ENCODE results near the gene DCDC2C.

DNA sequence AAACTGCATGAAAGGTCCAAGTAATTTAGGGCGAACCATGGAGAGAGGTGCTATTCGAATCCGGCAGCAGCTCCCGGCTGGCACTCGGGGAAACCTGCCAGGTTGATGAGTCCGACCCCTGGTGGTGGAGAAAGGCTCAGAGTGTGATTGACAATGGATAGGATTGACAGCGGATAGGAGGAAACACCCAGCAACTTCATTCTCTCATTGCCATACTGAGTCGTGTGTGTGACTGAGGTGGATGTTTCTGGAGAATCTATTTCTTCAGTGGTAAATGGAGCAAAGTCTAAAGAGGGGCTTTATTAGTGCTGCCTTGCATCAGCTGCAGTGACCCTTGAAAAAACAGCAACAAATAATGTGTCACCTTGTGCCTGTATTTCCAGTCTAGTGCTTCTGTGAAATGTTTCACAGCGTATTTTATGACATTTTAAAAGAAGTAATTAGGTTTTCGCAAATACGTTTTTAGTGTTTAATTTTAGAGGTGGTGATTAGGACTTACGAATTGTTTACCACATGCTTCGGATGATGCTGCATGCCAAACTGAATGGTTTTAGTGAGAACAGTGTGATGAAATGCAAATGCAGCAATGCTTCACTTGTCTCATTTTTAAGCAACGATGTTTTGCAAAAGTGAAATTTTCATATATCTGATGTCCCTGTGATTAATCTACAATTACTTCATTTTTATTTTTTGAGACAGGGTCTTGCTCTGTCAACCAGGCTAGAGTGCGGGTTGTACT is 102.0 kb downstream of the DCDC2C start:
- TF ChIP-seq, protein P1, sequence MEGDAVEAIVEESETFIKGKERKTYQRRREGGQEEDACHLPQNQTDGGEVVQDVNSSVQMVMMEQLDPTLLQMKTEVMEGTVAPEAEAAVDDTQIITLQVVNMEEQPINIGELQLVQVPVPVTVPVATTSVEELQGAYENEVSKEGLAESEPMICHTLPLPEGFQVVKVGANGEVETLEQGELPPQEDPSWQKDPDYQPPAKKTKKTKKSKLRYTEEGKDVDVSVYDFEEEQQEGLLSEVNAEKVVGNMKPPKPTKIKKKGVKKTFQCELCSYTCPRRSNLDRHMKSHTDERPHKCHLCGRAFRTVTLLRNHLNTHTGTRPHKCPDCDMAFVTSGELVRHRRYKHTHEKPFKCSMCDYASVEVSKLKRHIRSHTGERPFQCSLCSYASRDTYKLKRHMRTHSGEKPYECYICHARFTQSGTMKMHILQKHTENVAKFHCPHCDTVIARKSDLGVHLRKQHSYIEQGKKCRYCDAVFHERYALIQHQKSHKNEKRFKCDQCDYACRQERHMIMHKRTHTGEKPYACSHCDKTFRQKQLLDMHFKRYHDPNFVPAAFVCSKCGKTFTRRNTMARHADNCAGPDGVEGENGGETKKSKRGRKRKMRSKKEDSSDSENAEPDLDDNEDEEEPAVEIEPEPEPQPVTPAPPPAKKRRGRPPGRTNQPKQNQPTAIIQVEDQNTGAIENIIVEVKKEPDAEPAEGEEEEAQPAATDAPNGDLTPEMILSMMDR (IDR thresholded peaks at IDR 0.05) = peak; percentile 55
- TF ChIP-seq HOXB13 (CRISPR knock-in tag; IDR thresholded peaks at IDR 0.05; ENCODE audit: low read depth) (no peak), POLR2A (IDR thresholded peaks at IDR 0.05; ENCODE audit: low read length) (no peak), EHMT2 (IDR thresholded peaks at IDR 0.05; ENCODE audit: low read depth) (no peak), MAZ (IDR thresholded peaks at IDR 0.05; ENCODE audit: borderline replicate concordance, low read depth, low read length) (no peak), JUN (IDR thresholded peaks at IDR 0.05) (no peak), ZNF302 (CRISPR knock-in tag; IDR thresholded peaks at IDR 0.05) (no peak)
- TF ChIP-seq, protein P2, sequence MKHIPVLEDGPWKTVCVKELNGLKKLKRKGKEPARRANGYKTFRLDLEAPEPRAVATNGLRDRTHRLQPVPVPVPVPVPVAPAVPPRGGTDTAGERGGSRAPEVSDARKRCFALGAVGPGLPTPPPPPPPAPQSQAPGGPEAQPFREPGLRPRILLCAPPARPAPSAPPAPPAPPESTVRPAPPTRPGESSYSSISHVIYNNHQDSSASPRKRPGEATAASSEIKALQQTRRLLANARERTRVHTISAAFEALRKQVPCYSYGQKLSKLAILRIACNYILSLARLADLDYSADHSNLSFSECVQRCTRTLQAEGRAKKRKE (CRISPR knock-in tag; IDR thresholded peaks at IDR 0.05; ENCODE audit: low read depth) = no peak

Measured in A549 (cell line).